PC-9 (cell line): ENCODE results near the gene RTBDN.

Experiments
- CTCF ChIP-seq: fragments of 200-600 bp; sonication (generic); conservative IDR thresholded peaks from 2 replicates; pipeline ENCODE4 v1.6.1; 2017; ENCODE audit warnings: mixed run types, antibody characterized with exemption, mild to moderate bottlenecking, moderate library complexity
- EZH2 ChIP-seq: fragments of 200-600 bp; sonication (generic); IDR thresholded peaks from 2 replicates; pipeline ENCODE4 v1.8.0; 2017; ENCODE audit warnings: antibody characterized with exemption, low read depth

- TF ChIP-seq CTCF = peak; percentile 30; the same call in 1 of the 2 replicates
- no peak for TF ChIP-seq EZH2
Observed at GRCh38 chr19:12825254-12826131, 8.9 kb downstream of the RTBDN start.
